RPMI7951 (cell line): ENCODE measurements around the gene PRKG1. TPM values are rescaled to one million over a fixed set of nuclear protein-coding genes. Genes with fewer than 3 reads are reported as not detected.
"Not testable (repeated sequence)": the region's sequence is repeated elsewhere in the genome, so short reads cannot be mapped to it uniquely, and the experiment has no call there.

ENCODE experiments used
- DNase-seq: peaks from one replicate; pipeline ENCODE4 v3.0.0-alpha.2; 2012; ENCODE audit warnings: low read depth
- total RNA-seq: library from RNA; depleted of rRNA; stranded (reverse); fragments of >200 nt; shearing (Covaris generic); gene quantifications from 2 replicates; pipeline ENCODE4 v1.2.3, GENCODE V29; 2014

The PRKG1 gene
- total RNA-seq, 1 experiment from 2014 or later, result 0.12 TPM

DNA sequence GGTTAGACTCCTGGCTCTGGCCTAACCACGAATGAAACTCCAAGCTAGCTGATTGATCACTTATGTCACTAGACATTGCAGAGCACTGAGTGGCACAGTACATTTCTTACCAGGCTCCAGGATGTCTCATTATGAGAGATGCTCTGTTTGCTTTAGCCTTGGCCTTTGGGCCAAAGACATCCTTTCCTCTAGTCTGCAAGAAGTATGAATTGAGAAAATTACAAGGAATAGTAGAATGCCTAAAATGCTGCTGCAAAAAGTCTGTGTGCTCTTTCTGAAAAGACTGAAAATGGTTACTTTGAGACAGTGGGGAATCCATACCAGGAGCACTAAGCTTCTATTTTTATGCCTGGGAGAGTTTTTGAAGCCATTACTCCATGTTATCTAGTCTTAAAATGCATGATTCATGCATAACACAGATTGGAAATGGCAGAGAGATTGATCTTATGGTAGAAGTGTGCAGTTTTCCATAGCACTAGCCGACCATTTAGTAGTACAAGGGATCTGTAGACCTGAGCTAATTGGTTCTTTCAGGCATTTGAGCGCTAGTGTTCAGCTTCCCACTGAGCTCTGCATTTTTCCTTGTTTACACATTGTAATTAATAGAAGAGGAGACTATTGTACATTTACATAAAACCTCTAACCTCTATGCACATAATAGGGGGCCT lies 303.8 kb downstream of the PRKG1 start:
- no peak for DNase-seq

GRCh38 chr10:51382181-51382580 lies 307.9 kb downstream of the PRKG1 start:
- no peak for DNase-seq

DNA sequence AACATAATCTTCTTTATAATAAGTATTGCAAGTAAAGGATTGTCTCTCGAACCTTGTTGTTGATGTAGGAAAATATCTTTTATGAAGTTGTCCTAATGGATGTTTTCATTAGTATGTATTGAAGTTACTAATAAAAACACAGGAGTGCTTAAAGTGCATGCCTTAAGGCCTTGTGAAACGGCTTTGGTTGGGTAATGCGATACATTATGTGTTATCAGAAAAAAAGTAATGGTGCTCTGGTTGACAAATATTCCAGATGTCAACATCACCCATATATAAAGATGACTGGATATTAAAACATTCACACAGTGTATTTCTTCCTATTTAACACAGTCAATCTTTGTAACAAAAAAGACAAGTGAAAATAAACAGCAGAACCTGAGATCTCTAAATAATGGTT lies 310.7 kb downstream of the PRKG1 start:
- no peak for DNase-seq

DNA sequence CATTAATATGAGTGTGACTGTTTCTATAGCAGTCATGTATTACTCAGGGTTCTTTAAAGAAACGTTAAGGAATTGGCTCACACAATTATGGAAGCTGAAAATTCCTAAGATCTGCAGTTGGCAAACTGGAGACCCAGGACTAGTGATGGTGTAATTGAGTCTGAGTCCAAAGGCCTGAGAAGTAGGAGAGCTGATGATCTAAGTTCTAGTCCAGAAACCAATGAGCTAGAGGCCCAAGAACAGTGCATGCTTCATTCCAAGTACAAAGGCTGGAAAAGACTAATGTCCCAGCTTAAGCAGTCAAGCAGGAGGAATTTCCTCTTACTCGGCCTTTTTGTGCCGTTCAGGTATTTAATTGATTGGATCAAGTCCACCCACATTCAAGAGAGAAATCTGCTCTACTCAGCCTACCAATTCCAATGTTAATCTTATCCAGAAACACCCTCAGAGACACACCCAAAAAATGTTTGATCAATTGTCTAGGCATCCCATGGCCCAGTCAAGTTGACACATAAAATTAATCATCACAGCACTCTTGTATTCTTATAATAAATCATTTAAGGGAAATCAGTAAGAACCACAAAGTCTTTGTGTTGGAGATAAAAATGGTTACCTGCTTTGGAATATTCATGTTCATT lies 312.1 kb downstream of the PRKG1 start:
- DNase-seq, result no peak

- peak; percentile 52 for DNase-seq
Observed at GRCh38 chr10:51389415-51390321, 315.4 kb downstream of the PRKG1 start.

- not testable (repeated sequence) for DNase-seq
Observed at GRCh38 chr10:51393006-51393405, 318.7 kb downstream of the PRKG1 start.

DNA sequence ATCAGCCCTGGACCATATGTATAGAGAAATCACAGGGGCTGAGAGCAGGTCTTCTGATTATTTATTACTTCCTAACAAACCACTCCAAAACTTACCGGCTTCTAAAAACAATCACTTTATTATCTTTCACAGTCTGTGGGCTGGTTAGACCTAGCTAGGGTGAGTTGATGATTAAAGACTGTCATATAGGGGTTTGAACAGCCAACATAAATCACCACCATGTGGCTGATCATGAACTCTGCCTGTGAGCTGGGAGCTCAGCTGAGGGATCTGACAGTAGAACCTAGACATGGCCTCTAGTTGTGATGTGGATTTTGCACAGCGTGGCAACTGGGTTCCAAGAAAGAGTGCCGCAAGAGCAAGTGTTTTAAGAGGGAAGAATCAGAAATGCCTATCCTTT lies 319.8 kb downstream of the PRKG1 start:
- no peak for DNase-seq

DNA sequence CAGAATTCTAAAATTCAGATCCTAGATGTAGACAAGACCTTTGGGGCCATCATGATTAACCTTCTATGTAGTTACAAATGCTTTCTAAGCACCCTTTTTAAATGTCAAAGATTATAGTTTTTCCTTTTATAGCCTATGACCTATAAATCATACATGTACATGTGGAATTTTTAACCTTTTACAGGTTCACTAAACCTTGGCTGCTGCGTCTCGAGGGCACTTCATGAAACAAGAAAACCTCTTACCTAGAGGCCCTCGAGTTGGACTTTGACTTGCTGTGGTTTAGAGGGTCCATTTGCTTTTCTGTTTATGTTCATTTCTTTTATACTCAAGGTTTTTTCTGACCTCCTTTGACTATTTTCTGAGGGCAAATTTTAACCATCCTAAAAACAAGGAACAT lies 323.0 kb downstream of the PRKG1 start:
- DNase-seq, result no peak

DNA sequence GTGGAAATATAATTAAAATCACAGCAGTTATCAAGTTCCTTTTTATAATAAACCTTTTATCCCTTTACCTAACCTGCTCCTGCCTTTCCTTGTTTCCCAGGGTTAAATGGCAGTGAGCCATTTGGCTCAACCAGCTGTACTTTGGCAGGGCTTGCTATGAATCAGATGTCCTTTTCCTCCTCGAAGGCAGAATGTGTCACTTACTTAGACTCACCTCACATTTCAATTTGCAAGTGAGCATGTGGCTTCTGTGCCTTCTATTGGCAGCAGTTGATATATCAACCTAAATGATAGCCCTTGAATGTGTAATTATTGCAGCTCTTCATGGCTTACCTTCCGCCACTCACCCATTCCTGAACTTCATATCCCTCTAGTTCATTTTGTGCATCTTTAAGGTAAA lies 323.4 kb downstream of the PRKG1 start:
- peak; percentile 16 for DNase-seq

DNA sequence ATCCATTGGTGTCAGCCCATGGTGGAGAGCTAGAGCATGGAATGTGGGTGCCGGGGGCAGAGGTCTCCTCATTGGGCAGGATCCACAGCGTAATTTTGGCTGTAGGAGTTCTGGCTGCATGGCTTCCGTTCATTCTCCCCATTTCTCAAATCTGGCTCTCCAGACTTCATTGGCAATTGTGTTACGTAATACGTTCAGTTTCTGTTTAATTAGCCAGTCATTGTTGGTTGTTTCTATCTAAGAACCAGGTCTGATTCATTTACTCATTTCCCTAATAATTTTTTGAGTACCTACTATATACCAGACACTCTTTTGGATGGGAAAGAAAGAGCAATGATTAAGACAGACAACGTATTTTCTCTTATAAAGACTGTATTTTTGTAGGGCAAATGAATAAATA lies 325.6 kb downstream of the PRKG1 start:
- no peak for DNase-seq

DNA sequence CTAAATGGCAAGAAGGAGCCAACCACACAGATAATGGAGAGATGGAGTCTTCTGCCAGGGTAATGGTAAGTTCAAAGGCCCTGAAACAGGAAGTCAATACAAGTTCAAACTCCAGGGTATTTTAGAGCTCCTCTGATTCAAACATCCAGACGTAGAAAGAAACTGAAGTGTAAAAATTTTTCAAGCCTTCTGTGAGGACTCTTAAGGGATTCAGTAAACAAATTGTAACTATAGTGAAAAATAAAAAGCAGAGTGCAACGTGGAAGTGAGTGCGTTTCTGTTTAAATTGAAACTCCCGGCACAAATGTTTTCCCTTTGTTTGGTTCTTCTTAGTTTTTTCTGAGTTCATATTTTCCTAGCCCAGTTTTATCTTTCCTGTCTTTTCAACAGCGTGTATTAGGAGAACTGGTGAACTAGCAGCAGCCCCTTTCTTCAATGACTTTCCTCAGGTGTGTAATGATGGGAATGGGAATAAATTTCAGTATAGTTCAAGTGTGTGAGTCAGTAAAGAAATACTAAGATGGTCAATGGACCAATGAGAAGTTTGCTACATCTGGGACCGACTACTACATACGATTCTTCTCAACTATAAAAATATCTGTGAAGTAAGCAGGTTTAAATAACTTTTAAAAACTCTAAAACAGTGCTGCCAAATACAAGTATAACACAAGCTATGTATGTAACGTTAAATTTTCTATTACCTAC lies 326.3 kb downstream of the PRKG1 start:
- DNase-seq, result no peak

DNA sequence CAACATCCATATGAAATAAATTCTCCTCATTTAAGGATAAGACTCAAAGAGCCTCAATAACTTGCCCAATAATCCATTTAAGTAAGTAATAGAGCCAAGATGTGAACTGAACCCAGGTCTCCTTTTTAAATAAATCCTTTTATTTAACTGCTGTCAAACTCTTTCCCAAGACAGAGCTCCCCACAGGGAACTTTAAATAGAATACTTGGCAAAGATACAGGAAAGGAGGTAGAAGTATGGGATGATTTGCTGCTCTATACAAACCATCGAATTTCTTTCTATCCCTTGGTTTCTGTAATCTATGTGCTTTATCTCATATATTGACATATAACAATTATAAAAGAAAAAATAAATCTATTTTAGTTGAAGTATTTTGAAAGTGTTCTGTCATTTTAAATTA lies 329.2 kb downstream of the PRKG1 start:
- no peak for DNase-seq

GRCh38 chr10:51405580-51406351 lies 331.5 kb downstream of the PRKG1 start:
- no peak for DNase-seq

- no peak for DNase-seq
Observed at GRCh38 chr10:51406581-51406980, 332.3 kb downstream of the PRKG1 start.

DNA sequence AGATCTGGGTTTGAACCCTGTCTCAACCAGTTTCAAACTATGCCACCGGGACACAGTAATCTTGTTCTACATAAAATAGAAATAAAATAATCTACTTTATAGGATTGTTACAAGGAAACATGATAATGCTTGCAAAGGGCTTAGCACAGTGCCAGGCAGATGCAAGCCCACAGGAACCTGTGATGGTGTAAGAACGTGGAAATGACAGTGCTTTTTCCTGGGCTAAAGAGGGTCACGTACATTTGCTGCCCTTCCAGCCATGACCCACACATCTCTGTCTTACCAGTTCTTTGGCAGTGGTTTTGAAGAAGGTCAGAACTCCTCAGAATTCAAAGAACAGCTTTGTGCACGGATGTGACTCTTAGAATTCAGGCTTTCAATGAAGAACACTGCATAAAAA lies 342.2 kb downstream of the PRKG1 start:
- no peak for DNase-seq

GRCh38 chr10:51419196-51420093 lies 345.2 kb downstream of the PRKG1 start:
- no peak for DNase-seq

DNA sequence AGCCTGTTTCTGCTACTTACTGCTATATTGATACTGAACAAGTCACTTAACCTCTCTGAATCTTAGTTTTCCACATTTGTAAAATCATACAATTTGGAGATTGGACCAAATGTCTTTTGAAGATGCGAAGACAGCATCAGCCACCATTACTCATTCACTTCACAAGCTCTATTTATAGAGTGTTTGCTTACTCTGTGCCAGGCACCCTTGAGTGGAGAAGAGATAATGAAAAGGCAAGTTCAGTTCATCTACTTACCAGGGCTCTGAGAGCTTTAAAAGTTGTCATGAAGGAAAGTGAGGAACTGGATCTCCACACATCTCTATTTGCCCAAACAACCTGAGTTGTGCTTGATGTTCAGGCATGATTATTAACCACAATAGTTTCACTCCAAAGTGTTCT lies 347.6 kb downstream of the PRKG1 start:
- no peak for DNase-seq

- DNase-seq, result peak; percentile 6
Observed at GRCh38 chr10:51422311-51423120, 348.2 kb downstream of the PRKG1 start.

- no peak for DNase-seq
Observed at GRCh38 chr10:51423121-51423452, 348.8 kb downstream of the PRKG1 start.

DNA sequence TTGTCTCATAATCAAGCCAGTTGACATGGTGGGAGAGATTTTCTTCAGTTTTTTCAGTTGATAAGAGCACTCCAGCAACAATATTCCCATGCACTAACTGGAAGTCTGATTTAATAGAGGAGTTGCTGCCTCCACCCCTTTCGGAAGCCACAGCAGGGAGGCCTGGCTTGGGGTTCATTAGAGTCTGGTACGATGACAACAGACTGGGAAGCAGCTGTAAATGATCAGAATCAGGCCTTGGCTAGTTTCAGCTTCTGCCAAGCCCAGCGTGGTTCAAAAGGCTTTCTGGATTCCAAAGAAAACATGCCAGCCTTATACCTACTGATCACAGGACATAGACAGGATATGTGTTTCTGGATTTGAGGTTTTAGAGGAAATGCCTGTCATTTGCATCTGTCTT lies 351.1 kb downstream of the PRKG1 start:
- DNase-seq, result no peak
